GM18951 (cell line): ENCODE results near the gene IAPP.
"Not testable (repeated sequence)": the region's sequence is repeated elsewhere in the genome, so short reads cannot be mapped to it uniquely, and the experiment has no call there.

ENCODE experiments used
- POLR2A ChIP-seq: IDR thresholded peaks from 4 replicates; pipeline ENCODE4 v1.6.1; 2011; ENCODE audit warnings: mild to moderate bottlenecking; ENCODE audit not compliant: insufficient read length, insufficient read depth; ENCODE audit errors: extremely low read depth
- in situ Hi-C: fragments of 300-500 bp; cut with MboI; formaldehyde crosslinking; loops from one replicate; pipeline ENCODE4 v1.12.0; 2022; ENCODE audit warnings: low sequenced_read_pairs, mixed read lengths, inconsistent platforms; ENCODE audit not compliant: unreplicated experiment

IAPP gene

GRCh38 chr12:21353487-21353886, 19.2 kb upstream of the IAPP start:
- no peak for TF ChIP-seq POLR2A
- in situ Hi-C loops = no loop called here

DNA sequence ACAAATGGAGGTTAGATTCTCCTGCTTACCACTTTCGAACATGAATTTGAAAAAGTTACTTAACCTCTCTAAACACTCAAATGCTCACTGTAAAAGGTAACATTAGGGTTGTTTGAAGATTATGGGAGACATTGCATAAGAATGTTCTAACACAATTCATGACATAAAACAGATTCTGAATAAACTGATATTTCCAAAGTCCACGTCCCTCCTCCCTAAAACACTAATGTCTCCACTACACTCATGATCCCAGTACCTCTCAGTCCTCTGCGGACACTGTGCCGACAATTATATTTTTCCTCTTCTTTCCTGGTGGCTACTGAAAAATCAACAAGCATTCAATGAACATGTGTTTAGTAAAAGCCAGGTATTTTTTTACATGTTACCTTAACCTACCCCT, 18.8 kb upstream of the IAPP start:
- no peak for TF ChIP-seq POLR2A
- in situ Hi-C loops = no loop called here

GRCh38 chr12:21354641-21355040, 18.1 kb upstream of the IAPP start:
- no peak for TF ChIP-seq POLR2A
- in situ Hi-C loops = no loop called here

DNA sequence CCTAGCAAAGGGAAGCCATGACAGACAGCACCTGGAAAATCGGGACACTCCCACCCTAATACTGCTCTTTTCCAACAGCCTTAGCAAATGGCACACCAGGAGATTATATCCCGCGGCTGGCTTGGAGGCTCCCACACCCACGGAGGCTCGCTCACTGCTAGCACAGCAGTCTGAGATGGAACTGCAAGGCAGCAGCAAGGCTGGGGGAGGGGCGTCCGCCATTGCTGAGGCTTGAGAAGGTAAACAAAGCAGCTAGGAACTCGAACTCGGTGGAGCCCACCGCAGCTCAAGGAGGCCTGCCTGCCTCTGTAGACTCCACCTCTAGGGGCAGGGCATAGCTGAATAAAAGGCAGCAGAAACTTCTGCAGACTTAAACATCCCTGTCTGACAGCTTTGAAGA, 12.1 kb upstream of the IAPP start:
- in situ Hi-C loops = not testable (repeated sequence)

DNA sequence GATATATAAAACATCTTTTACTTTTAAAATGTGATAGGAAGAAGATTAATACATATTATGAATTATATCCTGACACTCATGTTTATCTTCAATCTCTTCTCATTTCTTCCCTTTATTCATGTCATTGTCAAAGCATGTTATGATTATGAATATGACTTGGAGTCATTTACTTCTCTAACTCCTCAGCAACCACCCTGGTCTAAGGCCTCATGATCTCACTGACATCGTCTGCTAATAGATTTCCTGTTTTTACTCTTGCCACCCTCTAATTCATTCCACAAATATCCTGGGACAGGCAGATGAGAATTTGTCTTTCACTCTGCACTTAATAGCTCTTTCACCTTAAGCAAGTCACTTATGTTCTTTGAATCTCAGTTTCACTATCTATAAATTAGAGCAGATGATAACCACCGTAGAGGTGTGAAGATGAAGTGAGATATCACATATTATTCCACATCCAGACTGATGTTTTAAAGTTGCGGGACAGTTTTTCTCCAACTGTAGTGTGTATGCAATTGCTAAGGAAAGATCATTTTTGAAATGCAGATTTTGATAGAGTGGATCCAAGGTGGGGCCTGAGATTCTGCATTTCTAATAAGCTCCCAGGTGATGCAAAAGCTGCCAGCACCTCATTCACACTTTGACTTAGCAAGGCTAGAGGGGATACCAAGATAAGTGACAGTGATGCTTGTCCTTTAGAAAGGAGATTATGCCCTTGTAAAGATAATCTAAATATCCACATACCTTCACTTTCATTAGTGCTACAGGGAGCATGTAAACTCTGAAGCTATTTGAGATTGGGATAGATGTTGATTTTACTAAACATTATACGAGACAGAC, 3.3 kb upstream of the IAPP start:
- in situ Hi-C loops = no loop called here
- no peak for TF ChIP-seq POLR2A

GRCh38 chr12:21370845-21371449, 1.8 kb upstream of the IAPP start:
- in situ Hi-C loops = no loop called here
- no peak for TF ChIP-seq POLR2A

GRCh38 chr12:21379218-21379617, 6.5 kb downstream of the IAPP start:
- in situ Hi-C loops = no loop called here

GRCh38 chr12:21381320-21381719, 8.6 kb downstream of the IAPP start:
- in situ Hi-C loops = not testable (repeated sequence)

More at GRCh38 chr12:21379218-21379617, 6.5 kb downstream of the IAPP start:
- no peak for TF ChIP-seq POLR2A

DNA sequence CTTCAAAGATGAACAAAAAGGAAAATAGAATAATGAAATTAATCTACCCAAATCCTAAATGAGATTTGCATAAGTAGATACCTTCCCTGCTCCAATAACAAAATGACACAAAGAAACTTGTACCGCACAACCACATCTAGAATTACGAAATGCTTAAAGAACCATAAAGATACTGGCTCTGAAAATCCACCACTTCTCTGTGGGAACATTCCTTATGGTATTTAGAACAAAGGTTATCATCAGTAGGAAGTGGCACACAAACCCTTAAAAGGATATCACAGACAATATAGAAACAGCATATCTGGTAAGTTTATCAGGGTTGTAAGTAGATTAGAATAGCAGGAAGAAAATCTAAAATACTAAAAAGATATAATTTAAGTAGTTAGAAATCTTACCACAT, 11.6 kb downstream of the IAPP start:
- in situ Hi-C loops = no loop called here
- no peak for TF ChIP-seq POLR2A

DNA sequence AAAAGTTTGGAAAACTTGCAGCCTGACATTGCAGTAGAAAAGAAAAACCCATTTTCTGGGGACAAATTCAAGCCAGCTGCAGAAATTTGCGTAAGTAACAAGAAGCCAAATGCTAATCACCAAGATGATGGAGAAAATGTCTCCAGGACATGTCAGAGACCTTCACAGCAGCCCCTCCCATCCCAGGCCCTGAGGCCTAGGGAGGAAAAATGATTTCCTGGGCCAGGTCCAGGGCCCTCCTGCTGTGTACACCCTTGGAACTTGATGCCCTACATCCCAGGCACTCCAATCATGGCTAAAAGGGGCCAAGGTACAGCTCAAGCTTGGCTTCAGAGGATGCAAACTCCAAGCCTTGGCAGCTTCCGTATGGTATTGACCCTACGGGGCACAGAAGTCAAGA, 14.5 kb downstream of the IAPP start:
- no peak for TF ChIP-seq POLR2A
- in situ Hi-C loops = no loop called here

DNA sequence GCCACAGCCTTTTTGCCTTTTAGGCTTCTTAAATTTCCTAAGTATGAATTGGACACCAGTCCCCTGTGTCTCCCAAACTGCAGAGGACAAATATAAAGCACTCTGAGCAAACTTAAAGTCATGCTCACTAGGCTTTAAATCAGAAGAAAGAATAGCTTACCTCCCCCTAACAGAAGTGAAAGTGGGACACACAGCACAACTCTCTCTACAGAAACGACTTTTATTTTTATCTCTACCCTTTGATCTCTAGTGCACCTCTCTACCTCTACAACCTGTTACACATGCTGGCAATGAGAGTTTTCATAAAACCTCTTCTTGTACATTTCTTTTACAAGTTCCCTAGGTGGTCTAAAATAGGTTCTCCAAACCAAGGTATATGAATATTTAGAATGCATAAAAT, 19.7 kb downstream of the IAPP start:
- TF ChIP-seq POLR2A = no peak
- in situ Hi-C loops = no loop called here

- in situ Hi-C loops = not testable (repeated sequence)
Observed at GRCh38 chr12:21394828-21395626, 22.3 kb downstream of the IAPP start.

GRCh38 chr12:21413369-21414277, 40.9 kb downstream of the IAPP start:
- no peak for TF ChIP-seq POLR2A
- in situ Hi-C loops = no loop called here
